Activated naive CD4-positive, alpha-beta T cell treated with anti-CD3 and anti-CD28 coated beads, Interleukin-2, amount 50 U/mL, for 24 hours (primary cell): ENCODE results near the gene SETDB1.
A peak's percentile ranks its signal among the peaks of the same experiment; 100 is the strongest.
"Not testable (repeated sequence)": the region's sequence is repeated elsewhere in the genome, so short reads cannot be mapped to it uniquely, and the experiment has no call there.

ENCODE experiments used
- H3K27ac Mint-ChIP-seq: one replicate; pipeline ENCODE4 v1.8.0; 2021; ENCODE audit warnings: mild to moderate bottlenecking, mixed read lengths
- H3K27me3 Mint-ChIP-seq: one replicate; pipeline ENCODE4 v1.8.0; 2021; ENCODE audit warnings: mixed read lengths
- H3K36me3 Mint-ChIP-seq: one replicate; pipeline ENCODE4 v1.8.0; 2021; ENCODE audit warnings: mixed read lengths
- H3K4me1 Mint-ChIP-seq: one replicate; pipeline ENCODE4 v1.8.0; 2021; ENCODE audit warnings: mixed read lengths
- H3K4me3 Mint-ChIP-seq: one replicate; pipeline ENCODE4 v1.8.0; 2021; ENCODE audit warnings: mild to moderate bottlenecking, mixed read lengths
- H3K9me3 Mint-ChIP-seq: one replicate; pipeline ENCODE4 v1.8.0; 2021; ENCODE audit warnings: mixed read lengths

The SETDB1 gene

GRCh38 chr1:150912623-150913022 is 13.5 kb upstream of the SETDB1 start:
- H3K4me3 Mint-ChIP-seq, result no peak overlapping the region

GRCh38 chr1:150917387-150917786 is 8.8 kb upstream of the SETDB1 start:
- no peaks in the 10 kb centered on the region for H3K9me3 Mint-ChIP-seq
- no peaks in the 10 kb centered on the region for H3K27me3 Mint-ChIP-seq
- peaks cover 4% of the 10 kb centered on the region for H3K4me1 Mint-ChIP-seq
- no peak overlapping the region for H3K4me3 Mint-ChIP-seq
- no peak overlapping the region for H3K27ac Mint-ChIP-seq
- H3K36me3 Mint-ChIP-seq, result no peaks in the 10 kb centered on the region

More at GRCh38 chr1:150912623-150913022, 13.5 kb upstream of the SETDB1 start:
- Mint-ChIP-seq H3K27me3 (no peaks in the 10 kb centered on the region), H3K27ac (no peak overlapping the region), H3K4me1 (no peaks in the 10 kb centered on the region), H3K36me3 (no peaks in the 10 kb centered on the region), H3K9me3 (no peaks in the 10 kb centered on the region)

GRCh38 chr1:150922519-150922975 is 3.6 kb upstream of the SETDB1 start:
- H3K27ac Mint-ChIP-seq, result peak overlapping the region; percentile 55
- peak overlapping the region; percentile 36 for H3K4me3 Mint-ChIP-seq
- H3K27me3 Mint-ChIP-seq, result no peaks in the 10 kb centered on the region
- peaks cover 3% of the 10 kb centered on the region for H3K36me3 Mint-ChIP-seq
- peaks cover 20% of the 10 kb centered on the region for H3K4me1 Mint-ChIP-seq
- H3K9me3 Mint-ChIP-seq, result no peaks in the 10 kb centered on the region

GRCh38 chr1:150925080-150925479 is 1.1 kb upstream of the SETDB1 start:
- peak overlapping the region; percentile 90 for H3K4me3 Mint-ChIP-seq
- H3K36me3 Mint-ChIP-seq, result peaks cover 17% of the 10 kb centered on the region
- no peaks in the 10 kb centered on the region for H3K9me3 Mint-ChIP-seq
- H3K27ac Mint-ChIP-seq, result peak overlapping the region; percentile 68
- H3K4me1 Mint-ChIP-seq, result peaks cover 35% of the 10 kb centered on the region
- H3K27me3 Mint-ChIP-seq, result no peaks in the 10 kb centered on the region

DNA sequence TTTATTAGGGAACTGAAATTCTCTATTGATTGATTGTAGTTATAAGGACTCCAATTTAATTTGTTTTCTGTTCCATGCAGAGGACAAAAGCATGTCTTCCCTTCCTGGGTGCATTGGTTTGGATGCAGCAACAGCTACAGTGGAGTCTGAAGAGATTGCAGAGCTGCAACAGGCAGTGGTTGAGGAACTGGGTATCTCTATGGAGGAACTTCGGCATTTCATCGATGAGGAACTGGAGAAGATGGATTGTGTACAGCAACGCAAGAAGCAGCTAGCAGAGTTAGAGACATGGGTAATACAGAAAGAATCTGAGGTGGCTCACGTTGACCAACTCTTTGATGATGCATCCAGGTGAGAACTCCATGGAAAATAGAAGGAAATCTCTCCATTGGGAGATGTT is 1.5 kb downstream of the SETDB1 start:
- H3K27ac Mint-ChIP-seq, result peak overlapping the region; percentile 2

DNA sequence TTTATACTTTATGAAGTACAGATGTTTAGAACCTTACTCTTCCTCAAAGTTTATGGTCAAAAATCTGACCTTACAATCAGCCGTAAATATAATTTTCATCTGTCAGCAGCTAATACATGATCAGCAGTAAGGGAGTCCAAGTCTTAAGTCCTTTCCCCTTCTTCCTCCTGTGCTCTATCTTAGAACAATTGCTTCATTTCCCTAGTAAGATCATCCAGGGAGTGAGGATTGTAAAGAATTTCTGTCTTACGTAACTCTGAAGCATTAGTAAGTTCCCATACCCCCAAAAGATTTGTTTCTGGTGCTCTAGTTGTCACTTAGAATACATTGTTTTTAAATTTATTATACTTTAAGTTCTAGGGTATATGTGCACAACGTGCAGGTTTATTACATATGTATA is 2.1 kb downstream of the SETDB1 start:
- Mint-ChIP-seq H3K4me3 (peak overlapping the region; percentile 73), H3K27ac (no peak overlapping the region), H3K9me3 (no peaks in the 10 kb centered on the region), H3K36me3 (peaks cover 30% of the 10 kb centered on the region), H3K27me3 (no peaks in the 10 kb centered on the region), H3K4me1 (peaks cover 32% of the 10 kb centered on the region)

More for the DNA sequence above, 1.5 kb downstream of the SETDB1 start:
- Mint-ChIP-seq H3K4me1 (peaks cover 34% of the 10 kb centered on the region), H3K27me3 (no peaks in the 10 kb centered on the region), H3K4me3 (peak overlapping the region; percentile 90), H3K9me3 (no peaks in the 10 kb centered on the region), H3K36me3 (peaks cover 29% of the 10 kb centered on the region)

GRCh38 chr1:150928775-150929174 is 2.6 kb downstream of the SETDB1 start:
- peaks cover 32% of the 10 kb centered on the region for H3K4me1 Mint-ChIP-seq
- not testable (repeated sequence) for H3K27me3 Mint-ChIP-seq, H3K4me3 Mint-ChIP-seq, H3K9me3 Mint-ChIP-seq, H3K27ac Mint-ChIP-seq
- peaks cover 32% of the 10 kb centered on the region for H3K36me3 Mint-ChIP-seq

DNA sequence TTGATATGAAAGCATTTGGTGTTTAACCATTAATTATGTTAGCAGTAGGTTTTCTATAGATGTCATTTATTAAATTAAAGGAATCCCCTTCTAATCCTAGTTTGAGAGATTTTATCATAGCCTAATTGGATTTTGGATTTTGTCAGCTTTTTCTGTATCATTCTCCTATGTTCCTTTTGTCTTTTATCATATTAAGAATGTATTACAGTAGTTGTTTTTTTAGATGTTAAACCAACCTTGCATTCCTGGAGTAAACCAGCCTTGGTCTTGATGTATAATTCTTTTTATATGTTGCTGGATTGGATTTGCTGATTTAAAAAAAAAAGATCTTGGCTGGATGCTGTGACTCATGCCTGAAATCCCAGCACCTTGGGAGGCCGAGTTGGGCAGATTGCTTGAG is 5.6 kb downstream of the SETDB1 start:
- Mint-ChIP-seq H3K36me3 (peaks cover 38% of the 10 kb centered on the region), H3K4me3 (no peak overlapping the region), H3K27me3 (no peaks in the 10 kb centered on the region), H3K4me1 (peaks cover 47% of the 10 kb centered on the region), H3K27ac (no peak overlapping the region), H3K9me3 (no peaks in the 10 kb centered on the region)

GRCh38 chr1:150944856-150945255 is 18.7 kb downstream of the SETDB1 start:
- no peak overlapping the region for H3K4me3 Mint-ChIP-seq
- H3K36me3 Mint-ChIP-seq, result peaks cover 21% of the 10 kb centered on the region
- H3K27ac Mint-ChIP-seq, result no peak overlapping the region
- H3K27me3 Mint-ChIP-seq, result no peaks in the 10 kb centered on the region
- H3K9me3 Mint-ChIP-seq, result no peaks in the 10 kb centered on the region
- H3K4me1 Mint-ChIP-seq, result peaks cover 4% of the 10 kb centered on the region

DNA sequence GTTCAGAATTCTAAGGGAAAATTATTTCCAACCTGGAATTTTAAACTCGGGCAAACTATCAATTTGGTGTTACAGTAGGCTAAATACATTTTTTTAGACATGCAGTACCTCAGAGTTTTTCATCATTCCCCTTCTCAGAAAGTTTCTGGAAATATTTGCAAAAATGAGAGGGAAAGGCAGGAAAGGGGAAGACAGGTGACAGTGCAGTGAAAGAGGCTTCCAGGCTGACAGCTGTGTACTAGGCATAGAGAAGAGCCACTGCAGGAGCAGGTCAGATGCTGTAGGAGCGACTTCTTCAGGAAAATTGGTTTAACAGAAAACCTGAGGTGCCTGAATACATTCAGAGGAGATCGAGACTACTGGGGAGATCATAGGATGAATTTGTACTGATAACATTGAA is 28.5 kb downstream of the SETDB1 start:
- H3K27me3 Mint-ChIP-seq, result no peaks in the 10 kb centered on the region
- no peaks in the 10 kb centered on the region for H3K4me1 Mint-ChIP-seq
- H3K36me3 Mint-ChIP-seq, result peaks cover 27% of the 10 kb centered on the region
- no peaks in the 10 kb centered on the region for H3K9me3 Mint-ChIP-seq
- H3K4me3 Mint-ChIP-seq, result no peak overlapping the region
- no peak overlapping the region for H3K27ac Mint-ChIP-seq

DNA sequence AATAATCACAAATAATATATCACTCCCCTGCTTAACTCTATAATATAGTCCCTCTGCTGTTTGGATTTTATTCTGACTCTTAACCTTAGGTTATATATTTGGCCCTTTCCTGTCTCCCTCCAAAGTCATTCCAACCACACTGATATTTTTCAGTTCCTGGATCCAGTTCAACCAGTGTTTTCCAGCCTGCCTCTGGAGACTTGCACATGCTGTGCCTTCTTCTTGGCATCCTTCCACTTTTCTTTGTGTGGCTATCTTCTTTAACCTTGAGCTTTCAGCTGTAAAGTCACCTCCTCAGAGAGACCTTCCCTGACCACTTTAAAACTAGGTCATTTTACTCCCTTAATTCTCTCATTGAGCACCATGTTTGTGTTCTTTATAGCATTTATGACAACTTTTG is 29.1 kb downstream of the SETDB1 start:
- Mint-ChIP-seq H3K4me3 (no peak overlapping the region), H3K27me3 (no peaks in the 10 kb centered on the region), H3K27ac (peak overlapping the region; percentile 5), H3K9me3 (no peaks in the 10 kb centered on the region), H3K36me3 (peaks cover 27% of the 10 kb centered on the region), H3K4me1 (no peaks in the 10 kb centered on the region)

DNA sequence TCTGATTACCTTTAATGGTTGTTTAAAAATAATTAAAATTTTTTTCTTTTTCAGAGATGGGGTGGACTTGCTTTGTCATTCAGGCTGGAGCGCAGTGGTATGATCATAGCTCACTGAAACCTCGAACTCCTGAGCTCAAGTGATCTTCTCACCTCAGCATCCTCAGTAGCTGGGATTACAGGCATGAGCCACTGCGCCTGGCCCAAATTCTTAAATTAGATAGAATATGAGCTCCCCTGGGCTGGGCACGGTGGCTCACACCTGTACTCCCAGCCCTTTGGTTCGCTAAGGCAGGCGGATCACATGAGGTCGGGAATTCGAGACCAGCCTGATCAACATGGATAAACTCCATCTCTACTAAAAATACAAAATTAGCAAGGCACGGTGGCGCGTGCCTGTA is 31.5 kb downstream of the SETDB1 start:
- Mint-ChIP-seq H3K9me3 (no peaks in the 10 kb centered on the region), H3K36me3 (peaks cover 20% of the 10 kb centered on the region), H3K4me1 (no peaks in the 10 kb centered on the region), H3K27ac (no peak overlapping the region), H3K4me3 (no peak overlapping the region), H3K27me3 (no peaks in the 10 kb centered on the region)

DNA sequence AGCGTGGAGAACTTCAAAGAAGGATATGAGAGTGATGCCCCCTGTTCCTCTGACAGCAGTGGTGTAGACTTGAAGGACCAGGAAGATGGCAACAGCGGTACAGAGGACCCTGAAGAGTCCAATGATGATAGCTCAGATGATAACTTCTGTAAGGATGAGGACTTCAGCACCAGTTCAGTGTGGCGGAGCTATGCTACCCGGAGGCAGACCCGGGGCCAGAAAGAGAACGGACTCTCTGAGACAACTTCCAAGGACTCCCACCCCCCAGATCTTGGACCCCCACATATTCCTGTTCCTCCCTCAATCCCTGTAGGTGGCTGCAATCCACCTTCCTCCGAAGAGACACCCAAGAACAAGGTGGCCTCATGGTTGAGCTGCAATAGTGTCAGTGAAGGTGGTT is 34.5 kb downstream of the SETDB1 start:
- Mint-ChIP-seq H3K27ac (no peak overlapping the region), H3K4me1 (no peaks in the 10 kb centered on the region), H3K9me3 (no peaks in the 10 kb centered on the region), H3K36me3 (peaks cover 10% of the 10 kb centered on the region), H3K27me3 (no peaks in the 10 kb centered on the region), H3K4me3 (no peak overlapping the region)

DNA sequence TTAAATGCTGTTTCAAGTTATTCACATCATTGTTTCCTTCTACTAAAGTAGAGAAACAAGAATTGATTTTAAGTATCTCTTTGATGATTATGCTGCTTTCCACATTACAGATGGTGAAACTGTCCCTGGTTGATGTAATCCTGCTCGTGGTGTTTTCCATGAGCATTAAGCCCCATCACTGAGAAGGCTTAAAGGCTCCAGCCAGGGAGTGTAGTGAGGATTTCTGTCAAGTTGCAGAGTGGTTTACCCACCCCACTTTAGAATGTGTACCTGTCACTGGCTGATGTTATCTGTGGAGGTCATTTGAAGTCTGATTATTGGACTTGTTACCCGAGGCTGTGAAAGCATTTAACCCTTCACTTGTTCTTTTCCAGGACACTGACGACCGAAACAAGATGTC is 35.6 kb downstream of the SETDB1 start:
- no peaks in the 10 kb centered on the region for H3K27me3 Mint-ChIP-seq
- H3K27ac Mint-ChIP-seq, result no peak overlapping the region
- peaks cover 16% of the 10 kb centered on the region for H3K36me3 Mint-ChIP-seq
- H3K9me3 Mint-ChIP-seq, result no peaks in the 10 kb centered on the region
- H3K4me3 Mint-ChIP-seq, result no peak overlapping the region
- no peaks in the 10 kb centered on the region for H3K4me1 Mint-ChIP-seq

- Mint-ChIP-seq H3K9me3 (no peaks in the 10 kb centered on the region), H3K27me3 (no peaks in the 10 kb centered on the region), H3K27ac (peak overlapping the region; percentile 23)
These were observed 37.4 kb downstream of the SETDB1 start for GRCh38 chr1:150963321-150964163.

DNA sequence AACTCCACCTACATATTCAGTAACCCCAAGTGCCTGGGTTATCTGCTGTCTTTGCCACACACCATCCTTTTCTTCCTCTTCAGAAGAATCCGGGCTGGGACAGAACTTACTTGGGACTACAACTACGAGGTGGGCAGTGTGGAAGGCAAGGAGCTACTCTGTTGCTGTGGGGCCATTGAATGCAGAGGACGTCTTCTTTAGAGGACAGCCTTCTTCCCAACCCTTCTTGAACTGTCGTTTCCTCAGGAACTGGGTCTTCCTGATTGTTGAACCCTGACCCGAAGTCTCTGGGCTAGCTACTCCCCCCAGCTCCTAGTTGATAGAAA is 38.0 kb downstream of the SETDB1 start:
- Mint-ChIP-seq H3K4me3 (no peak overlapping the region), H3K4me1 (peaks cover 5% of the 10 kb centered on the region), H3K36me3 (peaks cover 18% of the 10 kb centered on the region), H3K9me3 (no peaks in the 10 kb centered on the region), H3K27me3 (no peaks in the 10 kb centered on the region), H3K27ac (no peak overlapping the region)

More at GRCh38 chr1:150963321-150964163, 37.4 kb downstream of the SETDB1 start:
- Mint-ChIP-seq H3K36me3 (peaks cover 19% of the 10 kb centered on the region), H3K4me1 (peaks cover under 1% of the 10 kb centered on the region), H3K4me3 (no peak overlapping the region)

DNA sequence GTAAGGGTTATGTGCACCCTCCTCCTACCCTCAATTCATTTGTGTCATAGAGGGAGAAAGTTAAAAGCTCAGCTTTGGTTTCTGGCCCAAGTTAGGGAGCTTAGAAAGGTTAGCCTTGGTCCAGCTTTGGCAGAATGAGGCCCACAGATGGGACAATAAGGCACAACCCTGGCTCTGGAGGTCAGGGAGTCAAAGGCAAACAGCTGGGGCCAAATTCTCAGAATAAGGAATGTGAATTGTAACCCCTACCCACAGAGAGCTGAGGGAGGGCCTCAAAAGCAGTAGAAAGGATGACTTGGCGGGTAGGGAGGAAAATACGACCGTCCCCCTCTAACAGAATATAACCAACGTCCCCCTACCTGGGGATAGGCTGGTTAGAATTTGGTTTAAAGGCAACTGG is 39.4 kb downstream of the SETDB1 start:
- Mint-ChIP-seq H3K4me3 (no peak overlapping the region), H3K27ac (peak overlapping the region; percentile 55)

More for the DNA sequence above, 39.4 kb downstream of the SETDB1 start:
- Mint-ChIP-seq H3K4me1 (peaks cover 9% of the 10 kb centered on the region), H3K9me3 (no peaks in the 10 kb centered on the region), H3K36me3 (peaks cover 13% of the 10 kb centered on the region), H3K27me3 (no peaks in the 10 kb centered on the region)
